GM12878 (cell line): Measurements from ENCODE around the gene PRR23B. TPM values are rescaled to one million over a fixed set of nuclear protein-coding genes. Genes with fewer than 3 reads are reported as not detected.

Source experiments
- ATAC-seq: fragments of 200-7000 bp; cut with Tn5 transposase; 3 replicates; pipeline ENCODE4 v1.9.1; 2020; ENCODE audit warnings: mild to moderate bottlenecking, moderate library complexity
- BruUV-seq: library from RNA; stranded (reverse); fragments of 400-500 nt; replicated peaks from 2 replicates; lab custom pipeline; 2021; lab: Mats Ljungman, UMichigan
- CTCF ChIA-PET: fragments of 300-600 bp; sonication (Branson Sonifier 250); formaldehyde crosslinking; extraction: SDS; loops from one replicate; lab custom pipeline; 2021; ENCODE audit warnings: inconsistent platforms; lab: Yijun Ruan, JAX
- POLR2A ChIA-PET: fragments of 350-600 bp; formaldehyde crosslinking; extraction: SDS; loops from one replicate; lab custom pipeline; 2021; ENCODE audit warnings: inconsistent platforms; lab: Charles Lee
- RAD21 ChIA-PET: fragments of 300-600 bp; sonication (Branson Sonifier 250); formaldehyde crosslinking; loops from one replicate; lab custom pipeline; 2023; ENCODE audit warnings: antibody characterized with exemption; ENCODE audit not compliant: unreplicated experiment; lab: Charles Lee
- SMC1A ChIA-PET: fragments of 300-600 bp; sonication (Branson Sonifier 250); formaldehyde crosslinking; loops from one replicate; lab custom pipeline; 2023; ENCODE audit not compliant: unreplicated experiment, uncharacterized antibody; lab: Charles Lee
- DNase-seq: peaks from one replicate; pipeline ENCODE4 v3.0.0-alpha.2; 2011; ENCODE audit warnings: low read depth, low spot score
- FAIRE-seq: peaks from 3 replicates; lab custom pipeline; 2011; peaks lifted over from hg19 to GRCh38; lab: Jason Lieb, UNC
- H2AFZ ChIP-seq: 2 replicates; pipeline ENCODE4 v1.6.0; 2011; ENCODE audit warnings: low read depth, low read length, control low read depth; ENCODE audit not compliant: control insufficient read depth
- H3K27ac ChIP-seq: 2 replicates; pipeline ENCODE4 v1.5.1; 2011; ENCODE audit warnings: control low read depth; ENCODE audit not compliant: control insufficient read depth, insufficient read depth
- H3K27me3 ChIP-seq, 2 experiments: replicated peaks in 1 of 2; 2 replicates each; pipeline versions ENCODE4 v1.6.0 to v1.6.1; 2011; ENCODE audit warnings: low read length in 1 of 2; ENCODE audit not compliant: control insufficient read depth in 2 of 2, insufficient read depth in 2 of 2
- H3K36me3 ChIP-seq, 2 experiments: 2 replicates each; pipeline ENCODE4 v1.5.1; 2011; ENCODE audit warnings: low read length in 1 of 2; ENCODE audit not compliant: control insufficient read depth in 2 of 2, insufficient read depth in 2 of 2
- H3K4me1 ChIP-seq: 2 replicates; pipeline ENCODE4 v1.6.1; 2011; ENCODE audit warnings: mild to moderate bottlenecking, low read length, moderate library complexity, mixed read lengths; ENCODE audit not compliant: control insufficient read depth, insufficient read depth
- H3K4me2 ChIP-seq: 2 replicates; pipeline ENCODE4 v1.6.0; 2011; ENCODE audit warnings: control low read depth; ENCODE audit not compliant: control insufficient read depth, insufficient read depth
- H3K4me3 ChIP-seq: fragments of 200-600 bp; sonication (generic); 2 replicates; pipeline ENCODE4 v1.5.1; 2016
- H3K79me2 ChIP-seq: 2 replicates; pipeline ENCODE4 v1.6.0; 2011; ENCODE audit warnings: low read length; ENCODE audit not compliant: control insufficient read depth, insufficient read depth
- H3K9ac ChIP-seq: 2 replicates; pipeline ENCODE4 v1.8.0; 2011; ENCODE audit warnings: low read length, control low read depth, mixed read lengths; ENCODE audit not compliant: control insufficient read depth, insufficient read depth
- H3K9me3 ChIP-seq: replicated peaks from 3 replicates; pipeline ENCODE4 v1.5.1; 2011; ENCODE audit warnings: mild to moderate bottlenecking, low read length; ENCODE audit not compliant: control insufficient read depth, insufficient read depth
- H4K20me1 ChIP-seq: 2 replicates; pipeline ENCODE4 v1.6.0; 2011; ENCODE audit not compliant: control insufficient read depth, insufficient read depth
- ASH2L ChIP-seq: fragments of 300-600, 200-600 bp; sonication (generic); IDR thresholded peaks from 2 replicates; pipeline ENCODE4 v1.6.1; 2017; ENCODE audit warnings: low read depth, mild to moderate bottlenecking, borderline replicate concordance
- CEBPB ChIP-seq, 2 experiments: fragments of 150-350 bp in 1 of 2; IDR thresholded peaks; 2 replicates each; pipeline ENCODE4 v1.6.1; 2012 to 2014; ENCODE audit warnings: low read depth in 2 of 2, low read length in 2 of 2, borderline replicate concordance in 1 of 2, inconsistent platforms in 1 of 2
- IKZF1 ChIP-seq: fragments of 450-650 bp; conservative IDR thresholded peaks from 2 replicates; pipeline ENCODE4 v1.6.1; 2017; ENCODE audit warnings: antibody characterized with exemption, mild to moderate bottlenecking
- IKZF2 ChIP-seq, 2 experiments: fragments of 450-650 bp; IDR thresholded peaks; 2 replicates each; pipeline ENCODE4 v1.6.1; 2017; ENCODE audit warnings: mild to moderate bottlenecking in 2 of 2, moderate library complexity in 2 of 2
- MEF2A ChIP-seq: IDR thresholded peaks from 2 replicates; pipeline ENCODE4 v1.6.1; 2011; ENCODE audit warnings: low read depth, mild to moderate bottlenecking, low read length, moderate library complexity; ENCODE audit not compliant: insufficient read depth
- MTA2 ChIP-seq: fragments of 450-650 bp; IDR thresholded peaks from 2 replicates; pipeline ENCODE4 v1.6.1; 2016; ENCODE audit warnings: low read depth, mild to moderate bottlenecking, moderate library complexity
- MXI1 ChIP-seq: fragments of 150-350 bp; IDR thresholded peaks from 2 replicates; pipeline ENCODE4 v1.6.1; 2011; ENCODE audit warnings: low read depth, mild to moderate bottlenecking, inconsistent platforms, low read length, improper control_type of control experiment
- NFYA ChIP-seq: IDR thresholded peaks from 2 replicates; pipeline ENCODE4 v1.6.1; 2011; ENCODE audit warnings: low read depth, mild to moderate bottlenecking, low read length, improper control_type of control experiment, borderline replicate concordance
- POLR2AphosphoS5 ChIP-seq: IDR thresholded peaks from 2 replicates; pipeline ENCODE4 v1.6.1; 2011; ENCODE audit warnings: mild to moderate bottlenecking, low read length, inconsistent platforms
- SPI1 ChIP-seq: IDR thresholded peaks from 2 replicates; pipeline ENCODE4 v1.6.1; 2011; ENCODE audit warnings: low read depth, mild to moderate bottlenecking, low read length, moderate library complexity, borderline replicate concordance; ENCODE audit not compliant: insufficient read depth
- SREBF1 ChIP-seq: IDR thresholded peaks from 2 replicates; pipeline ENCODE4 v1.6.1; 2012; ENCODE audit warnings: mild to moderate bottlenecking, low read length
- TARDBP ChIP-seq: IDR thresholded peaks from 2 replicates; pipeline ENCODE4 v1.6.1; 2016; ENCODE audit warnings: borderline replicate concordance
- ZNF24 ChIP-seq: fragments of 450-650 bp; IDR thresholded peaks from 2 replicates; pipeline ENCODE4 v1.6.1; 2017; ENCODE audit warnings: antibody characterized with exemption, mild to moderate bottlenecking
- WGBS: methylation state at CpG from one replicate; pipeline ENCODE4 v1.1.6; 2016; ENCODE audit warnings: low lambda C conversion rate; ENCODE audit not compliant: insufficient replicate concordance, insufficient coverage; ENCODE audit errors: missing lambda C conversion rate; 5-methylcytosine and 5-hydroxymethylcytosine counted together
- in situ Hi-C: fragments of 300-500 bp; cut with MboI; formaldehyde crosslinking; loops from 9 replicates; pipeline ENCODE4 v1.14.3; 2018; ENCODE audit warnings: mixed read lengths
- intact Hi-C: fragments of 100-400 bp; cut with micrococcal nuclease; formaldehyde crosslinking; loops from one replicate; pipeline ENCODE4 v1.14.2; 2022; ENCODE audit not compliant: unreplicated experiment
- polyA plus RNA-seq, 11 experiments: library from polyadenylated mRNA; depleted of rRNA in 4 of 11; unstranded in 6 of 11; stranded (reverse) in 5 of 11; fragments of >200 nt; fragmentation: Nextera tagmentation in 4 of 11; fragmentation: Illumina TruSeq in 1 of 11; extraction: Ambion mirVana in 4 of 11; extraction: Trizol in 1 of 11; gene quantifications; 1 replicate in 1 of 11; 2 replicates in 10 of 11; pipeline versions ENCODE4 v1.2.1 to v1.2.3, GENCODE V29; 2011 to 2016; ENCODE audit warnings: inconsistent platforms in 2 of 11, missing spikeins in 2 of 11, low read depth in 1 of 11
- total RNA-seq, 4 experiments: library from RNA; depleted of rRNA in 3 of 4; stranded (reverse); fragments of >200 nt in 3 of 4; fragmentation: Illumina TruSeq in 1 of 4; extraction: Trizol in 1 of 4; gene quantifications; 2 replicates each; pipeline versions ENCODE4 v1.2.1 to v1.2.3, GENCODE V29; 2013 to 2021

Gene PRR23B
- total and polyA plus RNA-seq, 10 of the 15 experiments (the other 5 are each of a cell fraction or from before 2014, with no cell fraction given) = not detected

DNA sequence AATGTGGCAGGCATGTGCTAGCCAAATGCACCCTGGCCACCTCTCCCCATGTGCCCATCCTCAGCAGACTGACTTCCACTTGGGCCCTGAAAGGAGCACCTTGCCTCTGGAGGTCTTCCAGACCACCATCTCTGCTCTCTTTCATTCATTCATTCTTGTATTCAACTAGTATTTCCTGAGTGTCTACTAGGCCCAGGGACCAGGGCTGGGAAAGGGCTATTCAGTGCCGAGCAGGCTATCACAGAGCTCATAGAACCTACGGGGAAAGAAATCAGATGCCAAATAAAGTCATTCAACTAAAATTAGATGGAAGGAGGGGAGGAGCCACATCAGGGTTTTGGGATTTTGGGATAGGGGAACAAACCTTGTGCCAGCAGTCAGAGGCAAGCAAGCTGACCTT is 33.5 kb downstream of the PRR23B start:
- H3K4me2 ChIP-seq = no peak overlapping the region
- no peaks in the 10 kb centered on the region for H3K79me2 ChIP-seq
- H3K27me3 ChIP-seq = 0 out of 4 replicates have a peak, but pooled peaks cover 0 to 5% of the 10 kb centered on the region in 2 experiments
- no peaks in the 10 kb centered on the region for H3K9me3 ChIP-seq
- POLR2A ChIA-PET = no interaction called here
- no peak overlapping the region for H2AFZ ChIP-seq
- intact Hi-C loops (no loop called here), in situ Hi-C loops (no loop called here)
- ATAC-seq (no peak), FAIRE-seq (no peak), DNase-seq (no peak)
- CTCF ChIA-PET = interaction anchor here (2.2 kb wide), 1 partner anchor 8 kb away, joined by 8 read pairs; no protein-coding TSS in a partner anchor
- H4K20me1 ChIP-seq = no peaks in the 10 kb centered on the region
- H3K27ac ChIP-seq = no peak overlapping the region
- no peaks in the 10 kb centered on the region for H3K4me1 ChIP-seq
- H3K9ac ChIP-seq = no peak overlapping the region
- TF ChIP-seq POLR2AphosphoS5 (no peak), ASH2L (no peak), MTA2 (no peak)
- 21% methylated on average over 2 of the region's 2 CpGs for WGBS
- no TSS peak for BruUV-seq
- no peak overlapping the region for H3K4me3 ChIP-seq
- SMC1A ChIA-PET = no interaction called here
- H3K36me3 ChIP-seq = no peaks in the 10 kb centered on the region
- RAD21 ChIA-PET = no interaction called here

DNA sequence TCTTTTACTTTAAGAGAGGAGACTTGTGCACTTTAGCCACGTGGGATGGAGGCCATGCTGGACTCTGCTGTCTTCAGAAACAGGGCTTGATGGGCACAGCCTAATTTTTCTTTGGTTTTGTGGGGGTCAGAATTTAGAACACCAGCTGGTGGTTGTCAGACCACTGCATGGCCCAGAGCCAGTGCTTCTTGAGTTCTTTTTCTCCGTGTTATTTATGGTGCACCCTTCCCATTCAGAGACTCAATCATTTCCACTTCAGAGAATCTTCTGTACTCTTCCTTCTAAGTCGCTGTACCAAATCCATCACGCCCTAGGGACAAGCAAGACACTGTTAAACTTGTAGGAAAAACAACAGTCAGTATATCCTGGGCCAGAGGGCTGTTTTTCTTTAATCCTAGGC is 34.8 kb downstream of the PRR23B start:
- no peaks in the 10 kb centered on the region for H3K36me3 ChIP-seq
- H3K79me2 ChIP-seq = no peaks in the 10 kb centered on the region
- no TSS peak for BruUV-seq
- DNase-seq = no peak
- H3K4me2 ChIP-seq = no peak overlapping the region
- no peak overlapping the region for H2AFZ ChIP-seq
- no peak overlapping the region for H3K27ac ChIP-seq
- 0% methylated on average over 4 of the region's 4 CpGs for WGBS
- in situ Hi-C loops = no loop called here
- H3K4me3 ChIP-seq = no peak overlapping the region
- intact Hi-C loops = no loop called here
- RAD21 ChIA-PET = no interaction called here
- ATAC-seq = no peak
- no peaks in the 10 kb centered on the region for H3K9me3 ChIP-seq
- CTCF ChIA-PET = no interaction called here
- no peak for FAIRE-seq
- H3K27me3 ChIP-seq = 0 out of 4 replicates have a peak, but pooled peaks cover 0 to 5% of the 10 kb centered on the region in 2 experiments
- TF ChIP-seq SPI1 (no peak), SREBF1 (no peak), IKZF1 (no peak), MTA2 (no peak), IKZF2 (IDR thresholded peaks at IDR 0.05) (no peak), NFYA (no peak), TARDBP (no peak), ZNF24 (no peak), MXI1 (no peak), MEF2A (no peak), CEBPB (IDR thresholded peaks at IDR 0.05; ENCODE audit: borderline replicate concordance in 1 of 2, low read depth in 2 of 2, low read length in 2 of 2) (no peak)
- no peak overlapping the region for H3K9ac ChIP-seq
- POLR2A ChIA-PET = no interaction called here
- no peaks in the 10 kb centered on the region for H4K20me1 ChIP-seq
- H3K4me1 ChIP-seq = no peaks in the 10 kb centered on the region
- SMC1A ChIA-PET = no interaction called here
